Subcutaneous adipose tissue (tissue), 4 donors: ENCODE results near the gene NCK2. TPM values are rescaled to one million over a fixed set of nuclear protein-coding genes. Genes with fewer than 3 reads are reported as not detected.

Source experiments
- CTCF ChIP-seq: fragments of 450-650 bp; IDR thresholded peaks from one replicate; pipeline ENCODE4 v1.5.1; 2016; ENCODE audit warnings: low read depth, mild to moderate bottlenecking, control low read depth, antibody characterized with exemption, moderate library complexity
- total RNA-seq, 4 donors: library from RNA; depleted of rRNA; stranded (reverse); fragments of >200 nt; gene quantifications; one replicate each; pipeline ENCODE4 v1.1.0, GENCODE V29; 2016

Gene NCK2
- total RNA-seq, 4 donors from 2014 or later: 24.3 to 35.2 (median 27.0) TPM

GRCh38 chr2:105843476-105844374 is 99.0 kb downstream of the NCK2 start:
- TF ChIP-seq CTCF: no peak

- no peak for TF ChIP-seq CTCF
Measured at GRCh38 chr2:105845976-105846375, 101.3 kb downstream of the NCK2 start.

DNA sequence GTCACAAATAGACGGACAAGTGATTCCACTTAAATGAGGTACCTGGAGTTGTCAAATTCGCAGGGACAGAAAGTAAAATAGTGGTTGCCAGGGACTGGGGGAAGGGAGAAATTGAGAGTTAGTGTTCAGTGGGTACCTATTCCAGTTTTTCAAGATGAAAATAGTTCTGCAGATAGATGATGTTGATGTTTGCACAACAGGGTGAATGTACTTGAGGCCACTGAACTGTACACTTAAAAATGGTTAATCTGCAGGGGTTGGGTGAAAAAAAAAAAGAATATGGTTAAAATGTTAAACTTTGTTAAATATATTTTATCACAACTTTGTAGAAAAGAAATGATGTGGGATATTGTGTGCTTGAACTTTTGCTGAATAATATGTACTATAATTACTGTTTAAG is 102.3 kb downstream of the NCK2 start:
- no peak for TF ChIP-seq CTCF

DNA sequence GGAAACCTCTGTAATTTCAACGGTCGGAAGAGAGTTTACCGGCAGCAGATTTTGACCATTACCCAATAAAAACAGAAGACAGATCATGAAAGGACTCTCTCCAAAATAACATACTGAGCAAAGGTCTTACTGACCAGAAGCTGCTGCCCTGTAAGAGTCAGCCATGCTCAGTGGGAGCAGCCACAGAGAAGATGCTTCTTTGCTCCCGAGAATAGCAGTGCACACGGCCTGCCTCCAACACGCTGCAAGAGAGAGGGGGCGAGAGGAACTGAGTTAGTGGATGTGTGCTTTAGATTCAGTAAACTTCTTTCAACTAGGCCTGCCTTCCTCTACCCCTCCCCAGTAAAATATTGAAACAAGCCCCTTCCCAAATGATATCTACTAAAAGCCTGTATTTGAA is 103.7 kb downstream of the NCK2 start:
- TF ChIP-seq CTCF: no peak

DNA sequence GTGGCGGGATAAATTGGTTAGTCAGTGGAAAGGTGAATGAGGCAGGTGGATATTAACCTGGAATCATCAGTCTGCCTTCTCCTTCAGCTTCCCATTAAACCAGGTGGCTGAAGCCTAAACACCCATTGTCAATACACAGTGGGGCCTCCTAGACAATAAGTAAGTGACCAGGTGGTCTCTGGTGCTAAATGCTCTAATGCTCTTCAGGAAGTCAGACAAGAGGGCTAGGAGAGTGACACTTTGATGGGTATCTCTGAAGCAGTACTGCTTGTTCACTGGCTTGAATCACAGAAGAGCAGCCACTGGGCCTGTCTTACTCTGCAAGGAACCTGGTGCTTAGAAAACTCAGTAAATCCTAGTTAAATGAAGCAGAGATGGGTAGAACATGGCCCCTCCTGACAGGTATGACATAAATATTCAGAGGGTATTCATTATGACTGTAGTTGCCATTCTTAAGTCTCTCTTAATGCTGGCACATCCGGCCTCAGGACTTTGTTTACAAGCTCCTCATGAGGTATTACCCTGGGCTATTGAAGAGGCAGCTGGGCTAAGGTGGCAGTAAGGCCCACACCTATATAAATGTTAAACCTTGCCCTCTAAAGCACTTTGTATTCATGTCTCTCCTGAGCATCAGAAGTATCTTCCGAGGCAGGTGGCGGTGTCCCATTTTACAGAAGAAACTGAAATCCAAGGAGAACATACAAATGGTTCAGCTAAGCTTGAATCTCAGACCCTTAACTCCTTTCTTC is 104.9 kb downstream of the NCK2 start:
- no peak for TF ChIP-seq CTCF

DNA sequence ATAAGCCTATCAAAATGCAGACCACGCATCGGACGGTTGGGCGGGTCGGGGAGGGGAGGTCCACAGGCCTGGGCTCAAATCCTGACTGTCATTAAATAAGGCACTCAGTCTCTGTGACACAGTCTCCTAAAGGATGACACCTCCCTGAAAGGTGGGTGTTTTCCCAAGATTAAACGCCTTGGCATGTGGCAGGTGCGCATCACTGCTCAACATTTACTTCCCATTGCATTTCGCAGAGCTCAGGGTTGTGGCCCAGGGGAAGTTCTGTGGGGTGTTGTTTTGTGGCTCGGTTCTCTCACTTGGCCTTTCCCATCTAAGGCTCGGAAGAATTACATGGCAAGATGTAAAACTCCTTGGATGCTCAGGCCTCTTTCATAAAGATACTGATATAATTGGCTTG is 107.4 kb downstream of the NCK2 start:
- TF ChIP-seq CTCF: no peak
